ENCODE measurements around the gene MTSS2.
"Not testable (repeated sequence)": the region's sequence is repeated elsewhere in the genome, so short reads cannot be mapped to it uniquely, and the experiment has no call there.

Gene MTSS2

GRCh38 chr16:70685061-70685937, 554 bp downstream of the MTSS2 start:
- peak; percentile 55 for DNase-seq

DNA sequence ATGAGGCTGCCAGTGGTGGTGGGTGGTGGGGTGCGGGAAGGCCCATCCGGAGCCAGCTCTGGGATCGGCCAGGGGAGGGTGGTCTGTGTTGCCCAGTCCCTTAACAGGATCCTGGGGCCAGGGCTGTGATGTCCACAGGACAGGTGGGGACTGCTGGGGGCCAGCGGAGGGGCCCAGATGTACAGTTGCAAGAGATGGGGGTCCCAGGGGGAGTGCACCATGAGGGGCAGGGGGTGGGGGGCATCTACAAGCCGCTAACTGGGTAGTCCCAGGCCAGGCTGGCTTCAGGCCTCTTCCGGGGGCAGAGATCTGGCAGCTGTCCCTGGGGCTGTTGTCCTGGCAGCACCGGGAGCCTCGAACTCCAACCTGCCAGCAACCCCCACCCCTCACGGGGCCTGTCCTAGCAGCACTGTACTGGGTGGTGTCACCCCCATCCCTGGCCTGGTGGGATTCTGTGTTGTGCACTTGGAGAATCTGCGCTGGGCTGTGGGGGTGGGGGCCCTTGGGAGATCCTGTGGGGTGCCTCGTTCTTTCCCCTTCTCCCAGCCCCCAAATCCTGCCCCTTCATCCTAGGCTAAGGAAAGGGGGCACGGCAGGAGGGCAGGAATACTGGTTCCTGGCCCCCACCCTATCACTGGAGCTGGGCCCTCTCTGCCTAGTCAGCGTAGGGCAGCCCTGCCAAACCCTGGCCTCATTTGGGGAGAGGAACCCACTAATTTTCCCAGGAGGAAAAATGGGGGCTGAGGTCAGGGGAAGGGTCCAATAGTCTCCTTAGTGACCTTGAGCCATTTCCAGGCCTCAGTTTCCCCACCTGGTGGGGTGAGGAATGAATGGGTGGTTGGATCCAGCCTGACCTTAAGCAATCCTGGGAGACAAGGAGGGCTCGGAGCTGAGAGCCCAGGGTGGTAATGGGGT, 1.4 kb downstream of the MTSS2 start:
- DNase-seq, result no peak

- no peak for DNase-seq
These were observed 2.5 kb downstream of the MTSS2 start for GRCh38 chr16:70683146-70683944.

- DNase-seq, result no peak
These were observed 3.4 kb downstream of the MTSS2 start for GRCh38 chr16:70682239-70683145.

GRCh38 chr16:70681382-70682238, 4.2 kb downstream of the MTSS2 start:
- DNase-seq, result no peak

GRCh38 chr16:70680495-70681381, 5.1 kb downstream of the MTSS2 start:
- DNase-seq, result no peak

DNA sequence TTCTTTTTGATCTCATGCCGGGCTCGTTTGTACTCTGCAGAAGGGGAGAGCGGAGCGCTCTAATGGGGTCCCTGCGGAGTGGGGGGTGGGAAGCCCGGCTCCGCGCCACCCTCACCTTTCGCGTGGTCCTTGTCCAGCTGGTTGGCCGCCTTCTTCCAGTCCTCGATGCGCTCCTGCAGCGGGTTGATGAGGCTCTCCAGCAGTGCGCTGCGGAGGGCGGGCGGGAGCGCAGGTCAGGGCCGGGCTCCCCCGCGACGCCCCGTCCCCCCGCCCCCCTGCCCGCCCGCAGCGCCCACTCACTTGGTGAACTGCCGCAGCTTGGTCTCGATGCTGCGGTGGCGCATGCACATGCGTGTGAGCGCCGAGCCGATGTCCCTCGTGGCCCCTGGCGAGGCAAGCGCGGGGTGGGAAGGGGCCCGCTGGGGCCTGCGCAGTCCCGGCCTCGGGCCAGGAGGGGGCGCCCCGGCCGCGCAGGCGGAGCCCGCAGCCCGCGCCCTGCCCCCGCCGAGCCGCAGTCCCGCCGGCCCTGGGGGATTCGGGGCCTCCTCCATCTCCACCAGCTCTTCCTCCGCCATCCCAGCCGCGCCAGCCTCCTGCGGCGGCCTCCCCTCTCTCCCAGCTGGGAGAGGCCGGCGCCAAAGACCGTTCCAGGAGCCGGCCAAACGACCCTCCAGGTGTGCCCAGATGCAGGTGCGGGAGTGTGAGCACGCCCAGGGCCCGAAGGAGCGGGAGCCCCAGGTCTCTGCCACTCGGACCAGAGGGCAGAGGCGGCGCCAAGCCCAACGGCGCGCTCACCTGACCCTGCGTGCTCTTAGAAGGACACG, 6.0 kb downstream of the MTSS2 start:
- no peak for DNase-seq

GRCh38 chr16:70678898-70679670, 6.8 kb downstream of the MTSS2 start:
- no peak for DNase-seq

DNA sequence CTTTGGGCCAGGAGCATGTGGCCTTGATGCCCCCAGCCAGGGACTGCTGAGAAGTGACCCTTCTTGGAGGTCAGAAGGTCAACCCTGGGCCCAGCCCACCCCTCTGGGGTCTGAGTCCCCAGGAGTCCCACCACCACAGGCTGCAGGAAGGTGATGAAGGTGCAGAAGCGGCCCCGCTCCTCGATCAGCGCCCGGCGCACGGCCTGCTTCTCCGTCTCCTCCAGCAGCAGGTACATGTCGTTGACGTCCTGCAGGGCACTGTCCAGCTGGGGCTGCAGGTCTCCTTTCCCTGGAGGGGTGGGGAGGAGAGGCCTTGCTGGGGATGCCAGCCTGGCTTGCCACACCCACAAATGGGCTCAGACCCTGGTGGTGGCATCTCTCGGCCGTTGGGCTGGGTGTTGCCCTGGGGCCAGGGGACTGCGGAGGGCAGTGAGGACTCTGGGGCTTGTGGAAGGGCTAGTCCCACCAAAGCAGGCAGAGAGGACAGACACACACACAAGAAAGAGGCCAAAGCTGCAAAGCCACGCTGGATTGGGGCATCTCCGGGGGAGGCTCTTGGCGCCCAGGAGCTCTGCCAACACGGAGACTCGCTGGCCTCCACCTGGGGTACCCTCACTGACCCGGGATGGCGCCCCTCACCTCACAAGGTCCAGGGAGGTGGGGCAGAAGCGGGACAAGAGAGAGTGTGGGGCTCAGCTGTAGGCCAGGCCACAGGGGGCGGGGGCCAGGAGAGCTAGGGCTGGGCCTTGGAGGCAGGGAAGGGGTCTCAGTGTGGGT, 7.5 kb downstream of the MTSS2 start:
- DNase-seq, result no peak

DNA sequence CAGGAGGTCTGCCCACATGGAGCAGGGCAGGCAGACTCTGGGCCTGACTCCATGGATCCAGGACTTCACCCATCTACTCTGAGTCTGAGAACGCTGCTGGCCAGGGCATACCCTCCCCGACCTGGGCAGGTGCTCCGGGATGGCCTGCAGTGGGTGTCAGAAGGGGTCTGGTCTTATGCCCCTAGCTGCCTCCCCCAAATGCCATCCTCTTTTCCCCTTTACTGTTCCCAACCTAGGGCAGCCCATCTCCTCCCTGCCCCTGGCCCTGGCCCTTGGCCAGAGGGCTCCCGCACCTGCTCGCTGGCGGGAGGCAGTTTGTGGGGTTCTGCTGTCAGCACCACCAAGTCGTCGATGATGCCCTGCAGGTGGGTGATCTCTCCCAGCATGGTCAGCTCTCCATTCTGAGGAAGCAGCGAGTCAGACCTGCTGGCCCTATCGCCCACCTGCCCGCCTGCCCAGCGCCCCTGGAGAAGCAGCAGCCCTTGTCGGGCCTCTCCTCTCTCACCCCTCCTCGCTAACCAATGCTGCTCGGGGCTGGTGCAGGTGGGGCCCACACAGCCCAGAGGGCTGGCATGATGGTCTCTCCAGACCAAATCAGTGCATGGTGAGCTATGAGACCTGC, 8.2 kb downstream of the MTSS2 start:
- no peak for DNase-seq

DNA sequence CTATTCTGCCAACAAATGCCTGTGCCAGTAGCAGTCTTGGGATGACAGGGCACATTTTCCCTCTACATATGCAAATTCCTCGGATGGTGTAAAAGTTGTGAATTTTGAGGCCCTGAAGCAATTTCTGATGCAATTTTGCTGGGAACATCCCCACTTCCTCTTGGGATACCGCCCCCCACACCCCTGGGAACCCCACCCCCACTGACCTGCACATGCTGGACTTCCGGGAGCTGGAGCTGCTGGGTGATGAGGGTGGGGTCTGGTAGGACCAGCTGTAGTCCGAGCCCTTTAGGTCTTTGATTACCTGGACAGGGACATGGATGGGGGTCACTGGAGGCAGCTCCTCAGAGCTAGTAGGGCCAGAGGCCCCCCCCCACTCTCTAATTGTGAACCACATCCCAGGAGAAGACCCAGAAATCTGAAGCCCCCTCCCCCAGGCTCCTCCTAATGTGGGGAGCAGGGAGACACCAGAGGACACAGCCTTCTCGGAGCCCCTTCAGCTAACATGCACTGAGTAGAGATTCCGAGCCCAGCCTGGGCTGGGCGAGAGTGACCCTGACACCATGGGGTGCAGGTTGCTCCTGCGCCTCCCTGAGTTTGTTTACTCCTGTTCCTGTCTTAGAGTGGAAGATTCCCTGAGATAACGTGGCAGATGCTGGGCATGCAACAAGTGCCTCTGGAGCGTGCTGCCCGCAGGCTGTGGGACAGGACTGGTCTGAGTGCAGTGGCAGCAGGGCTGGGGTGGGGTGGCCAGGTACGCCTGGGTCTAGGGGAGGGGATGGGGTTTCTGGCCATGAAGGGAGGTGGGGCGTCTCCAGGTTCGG, 9.0 kb downstream of the MTSS2 start:
- DNase-seq, result no peak

DNA sequence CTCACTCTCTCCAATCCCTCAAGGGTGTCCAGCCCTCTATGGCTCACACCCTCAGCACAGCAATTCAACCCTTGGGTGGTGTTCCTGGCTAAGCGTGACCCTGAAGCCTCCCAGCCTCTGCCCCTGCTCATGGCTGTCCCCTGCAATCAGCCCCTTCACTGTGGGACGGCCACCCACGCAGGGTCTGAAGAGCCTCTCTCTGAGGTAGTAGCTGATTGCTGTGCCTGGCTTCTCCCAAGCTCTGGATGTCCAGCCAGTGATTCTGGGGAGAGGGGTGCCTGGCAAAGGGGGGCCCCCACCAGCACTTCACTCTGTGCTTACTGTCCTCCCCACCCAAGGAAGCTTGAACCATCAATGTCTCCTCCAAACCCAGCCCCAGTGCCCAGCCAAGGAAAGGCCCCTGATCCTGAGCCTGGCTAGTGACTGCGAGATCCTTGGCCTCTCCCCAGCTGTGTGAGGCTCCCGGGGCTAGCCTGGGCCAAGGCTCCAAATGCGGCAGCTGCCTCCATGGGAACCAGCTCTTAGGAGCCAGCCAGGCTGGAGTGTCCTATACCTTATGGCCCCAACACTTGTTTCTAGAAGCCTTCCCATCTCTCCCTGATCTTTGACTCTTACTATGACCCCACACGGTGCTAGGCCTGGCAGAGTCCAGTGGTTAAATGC, 9.9 kb downstream of the MTSS2 start:
- DNase-seq, result no peak

DNA sequence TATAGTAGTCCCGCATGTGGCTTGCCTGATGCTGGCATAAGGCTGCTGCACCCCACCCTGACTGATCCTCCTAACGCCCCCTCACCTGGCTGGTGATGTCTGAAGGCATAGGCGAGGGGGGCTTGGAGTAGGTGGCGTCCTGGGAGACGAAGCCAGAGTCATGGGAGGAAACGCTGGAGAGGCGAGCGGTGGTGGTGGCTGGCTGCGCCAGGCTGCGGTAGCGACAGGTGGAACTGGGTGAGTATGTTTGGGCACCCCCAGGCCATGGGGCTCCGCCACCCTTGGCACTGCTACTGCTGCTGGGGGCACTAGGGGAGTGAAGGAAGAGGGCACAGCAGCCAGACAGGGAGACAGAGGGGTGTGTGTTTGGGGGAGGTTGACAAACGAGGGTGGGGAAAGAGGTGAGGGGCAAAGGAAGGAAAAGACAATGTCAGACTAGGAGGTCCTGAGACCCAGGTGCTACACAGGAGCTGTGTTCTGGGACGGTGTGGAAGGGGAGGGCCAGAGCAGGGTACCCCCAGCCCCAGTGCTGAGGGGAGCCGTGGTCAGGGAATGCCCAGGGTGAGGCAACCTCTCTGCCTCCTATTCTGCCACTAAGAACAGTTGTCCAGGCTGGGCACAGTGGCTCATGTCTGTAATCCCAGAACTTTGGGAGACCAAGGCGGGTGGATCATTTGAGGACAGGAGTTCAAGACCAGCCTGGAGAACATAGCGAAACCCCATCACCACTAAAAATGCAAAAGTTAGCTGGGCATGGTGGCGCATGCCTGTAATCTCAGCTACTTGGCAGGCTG, 11.4 kb downstream of the MTSS2 start:
- no peak for DNase-seq

DNA sequence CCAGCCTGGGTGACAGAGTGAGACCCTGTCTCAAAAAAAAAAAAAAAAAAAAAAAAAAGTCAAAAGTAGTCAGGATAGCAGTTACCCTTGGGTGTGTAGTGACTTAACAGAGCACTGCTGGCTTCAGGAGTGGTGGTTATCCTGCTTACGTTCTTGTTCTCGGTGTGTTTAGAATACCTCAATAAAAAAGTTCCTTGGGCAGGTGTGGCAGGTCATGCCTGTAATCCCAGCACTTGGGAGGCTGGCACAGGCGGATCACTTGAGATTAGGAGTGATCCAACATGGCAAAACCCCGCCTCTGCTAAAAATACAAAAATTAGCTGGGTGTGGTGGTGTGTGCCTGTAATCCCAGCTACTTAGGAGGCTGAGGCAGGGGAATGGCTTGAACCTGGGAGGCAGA, 14.9 kb downstream of the MTSS2 start:
- DNase-seq, result not testable (repeated sequence)
